Upper lobe of right lung (tissue), 1 donor: Measurements from ENCODE around the gene ACTN1. TPM values are rescaled to one million over a fixed set of nuclear protein-coding genes. Genes with fewer than 3 reads are reported as not detected.

Experiments
- ATAC-seq: fragments of 200-7000 bp; cut with Tn5 transposase; one replicate; pipeline ENCODE4 v1.9.1; 2020; ENCODE audit warnings: mild to moderate bottlenecking, moderate library complexity
- DNase-seq: peaks from one replicate; pipeline ENCODE4 v3.0.0-alpha.2; 2020
- H3K27ac ChIP-seq: fragments of 200-600 bp; one replicate; pipeline ENCODE4 v1.8.0; 2022
- H3K27me3 ChIP-seq: fragments of 200-600 bp; one replicate; pipeline ENCODE4 v1.8.0; 2022; ENCODE audit warnings: mild to moderate bottlenecking
- H3K36me3 ChIP-seq: fragments of 200-600 bp; one replicate; pipeline ENCODE4 v1.8.0; 2022
- H3K4me1 ChIP-seq: fragments of 200-600 bp; one replicate; pipeline ENCODE4 v1.8.0; 2022
- H3K4me3 ChIP-seq: fragments of 200-600 bp; one replicate; pipeline ENCODE4 v1.8.0; 2022; ENCODE audit warnings: mild to moderate bottlenecking
- H3K9me3 ChIP-seq: fragments of 200-600 bp; one replicate; pipeline ENCODE4 v1.8.0; 2022
- CTCF ChIP-seq: fragments of 200-600 bp; IDR thresholded peaks from one replicate; pipeline ENCODE4 v1.8.0; 2022; ENCODE audit warnings: antibody characterized with exemption
- intact Hi-C: fragments of 100-400 bp; cut with DNase I; formaldehyde crosslinking; loops from one replicate; pipeline ENCODE4 v1.11.0; 2022
- total RNA-seq: library from RNA; stranded (reverse); fragmentation: NEBNext Ultra II Directional; extraction: Animal tissue kit (Norgen Biotek cat#: 25700); gene quantifications from one replicate; pipeline ENCODE4 v1.2.1, GENCODE V29; 2021
- donor health status: DM: no; HTN: yes; CAD: no; lungs with severe emphysema.

Gene ACTN1
- total RNA-seq, 1 donor from 2014 or later, result 177 TPM

- Histone ChIP-seq H3K9me3 (no peaks in the 10 kb centered on the region), H3K4me1 (peaks cover 66% of the 10 kb centered on the region), H3K27ac (peak overlapping the region; percentile 47), H3K36me3 (no peaks in the 10 kb centered on the region), H3K4me3 (no peak overlapping the region), H3K27me3 (no peaks in the 10 kb centered on the region)
- DNase-seq, result no peak
- no peak for TF ChIP-seq CTCF
- ATAC-seq, result no peak
- intact Hi-C loops, result no loop called here
Observed at GRCh38 chr14:68936476-68936875, 42.6 kb downstream of the ACTN1 start.

GRCh38 chr14:68935761-68936214 lies 43.3 kb downstream of the ACTN1 start:
- H3K4me1 ChIP-seq, result peaks cover 63% of the 10 kb centered on the region
- ATAC-seq (peak; percentile 28), DNase-seq (no peak)
- no peaks in the 10 kb centered on the region for H3K36me3 ChIP-seq
- no peak for TF ChIP-seq CTCF
- H3K27me3 ChIP-seq, result no peaks in the 10 kb centered on the region
- intact Hi-C loops, result no loop called here
- H3K27ac ChIP-seq, result peak overlapping the region; percentile 17
- no peak overlapping the region for H3K4me3 ChIP-seq
- H3K9me3 ChIP-seq, result no peaks in the 10 kb centered on the region

DNA sequence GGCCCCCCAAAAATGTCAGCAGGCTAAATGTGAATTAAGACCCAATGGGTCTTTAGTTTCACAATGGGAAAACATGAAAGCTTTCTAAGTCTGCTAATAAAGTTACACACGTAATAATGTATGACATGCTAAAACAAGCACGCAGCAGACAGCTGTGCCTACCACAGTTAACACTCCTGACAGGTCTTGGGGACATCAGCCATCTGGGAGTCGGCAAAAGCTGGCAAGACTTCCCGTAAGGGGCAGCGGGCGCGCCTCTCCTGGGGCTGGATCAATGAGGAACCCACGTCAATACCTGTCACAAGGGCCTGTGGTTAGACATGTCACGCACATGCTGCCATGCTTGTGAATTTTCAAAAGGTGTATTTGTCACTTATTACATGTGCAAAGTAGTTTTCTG lies 45.0 kb downstream of the ACTN1 start:
- ATAC-seq (no peak), DNase-seq (no peak)
- Histone ChIP-seq H3K4me1 (peaks cover 54% of the 10 kb centered on the region), H3K27ac (peak overlapping the region; percentile 30), H3K36me3 (no peaks in the 10 kb centered on the region), H3K27me3 (no peaks in the 10 kb centered on the region), H3K4me3 (no peak overlapping the region), H3K9me3 (no peaks in the 10 kb centered on the region)
- no peak for TF ChIP-seq CTCF
- intact Hi-C loops, result no loop called here

DNA sequence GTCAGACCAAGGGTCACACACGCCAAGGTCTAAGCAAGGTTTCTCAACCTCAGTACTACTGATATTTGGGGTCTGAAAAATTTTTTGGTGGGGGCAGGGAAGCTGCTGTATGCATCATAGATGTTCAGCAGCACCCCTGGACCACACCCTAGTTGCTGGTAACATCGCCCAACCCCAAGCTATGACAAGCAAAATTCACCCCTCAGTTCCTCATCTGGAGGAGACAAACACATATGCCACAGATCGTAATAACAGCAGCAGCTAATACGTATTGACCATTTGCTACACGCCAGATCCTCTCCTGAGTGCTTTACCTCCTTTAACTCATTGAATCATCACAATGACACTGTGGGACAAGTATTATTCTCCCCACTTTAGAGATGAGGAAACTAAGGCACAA lies 46.4 kb downstream of the ACTN1 start:
- no peak overlapping the region for H3K4me3 ChIP-seq
- no peak for DNase-seq
- H3K4me1 ChIP-seq, result peaks cover 48% of the 10 kb centered on the region
- TF ChIP-seq CTCF, result no peak
- peak; percentile 62 for ATAC-seq
- intact Hi-C loops, result no loop called here
- no peaks in the 10 kb centered on the region for H3K9me3 ChIP-seq
- peak overlapping the region; percentile 11 for H3K27ac ChIP-seq
- no peaks in the 10 kb centered on the region for H3K36me3 ChIP-seq
- no peaks in the 10 kb centered on the region for H3K27me3 ChIP-seq

- Histone ChIP-seq H3K4me1 (peaks cover 47% of the 10 kb centered on the region), H3K36me3 (no peaks in the 10 kb centered on the region), H3K4me3 (no peak overlapping the region), H3K27ac (no peak overlapping the region), H3K27me3 (no peaks in the 10 kb centered on the region), H3K9me3 (no peaks in the 10 kb centered on the region)
- no peak for TF ChIP-seq CTCF
- intact Hi-C loops, result no loop called here
- ATAC-seq (no peak), DNase-seq (no peak)
Observed at GRCh38 chr14:68932231-68932630, 46.9 kb downstream of the ACTN1 start.

DNA sequence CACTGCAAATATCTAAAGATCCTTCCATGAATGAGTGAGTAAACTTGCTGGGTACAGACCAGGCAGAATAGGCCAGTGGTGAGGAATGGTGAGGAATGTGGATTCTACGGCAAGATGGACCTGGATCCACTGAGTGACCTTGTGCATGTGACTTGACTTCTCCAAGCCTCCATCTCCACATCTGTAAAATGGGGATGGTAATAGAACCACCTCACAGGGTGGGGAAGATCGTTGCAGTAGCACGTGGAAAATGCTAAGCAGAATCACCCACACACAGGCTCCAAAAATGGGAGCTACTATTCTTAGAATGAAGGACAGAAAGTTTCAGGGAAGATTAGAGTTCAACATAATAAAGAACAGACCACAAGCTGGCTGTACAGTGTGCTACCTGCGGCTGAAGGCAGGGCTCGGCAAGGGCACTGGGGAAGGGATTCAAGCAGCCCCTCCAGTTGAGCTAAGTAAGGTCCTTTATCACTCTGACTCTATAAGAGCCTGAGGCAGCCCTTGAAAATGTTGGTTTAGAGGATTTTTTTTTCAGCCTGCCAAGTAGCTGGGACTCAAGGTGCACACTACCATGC lies 47.5 kb downstream of the ACTN1 start:
- intact Hi-C loops, result no loop called here
- ATAC-seq, result no peak
- H3K4me1 ChIP-seq, result peaks cover 43% of the 10 kb centered on the region
- H3K4me3 ChIP-seq, result no peak overlapping the region
- no peak for DNase-seq
- TF ChIP-seq CTCF, result no peak
- no peaks in the 10 kb centered on the region for H3K27me3 ChIP-seq
- H3K27ac ChIP-seq, result no peak overlapping the region
- H3K36me3 ChIP-seq, result no peaks in the 10 kb centered on the region
- H3K9me3 ChIP-seq, result no peaks in the 10 kb centered on the region
